ENCODE data around the gene MEAK7. TPM values are rescaled to one million over a fixed set of nuclear protein-coding genes. Genes with fewer than 3 reads are reported as not detected.

Gene MEAK7
- total RNA-seq, 1 donor from 2014 or later, result 47.9 TPM

- Histone ChIP-seq H3K36me3 (ENCODE audit: control insufficient read depth, insufficient read depth, low read length) (peaks cover 43% of the 10 kb centered on the region), H3K4me3 (ENCODE audit: low read depth, low read length) (no peak overlapping the region), H3K27me3 (ENCODE audit: control insufficient read depth, insufficient read depth, low read length) (no peaks in the 10 kb centered on the region)
- TF ChIP-seq, protein P1, sequence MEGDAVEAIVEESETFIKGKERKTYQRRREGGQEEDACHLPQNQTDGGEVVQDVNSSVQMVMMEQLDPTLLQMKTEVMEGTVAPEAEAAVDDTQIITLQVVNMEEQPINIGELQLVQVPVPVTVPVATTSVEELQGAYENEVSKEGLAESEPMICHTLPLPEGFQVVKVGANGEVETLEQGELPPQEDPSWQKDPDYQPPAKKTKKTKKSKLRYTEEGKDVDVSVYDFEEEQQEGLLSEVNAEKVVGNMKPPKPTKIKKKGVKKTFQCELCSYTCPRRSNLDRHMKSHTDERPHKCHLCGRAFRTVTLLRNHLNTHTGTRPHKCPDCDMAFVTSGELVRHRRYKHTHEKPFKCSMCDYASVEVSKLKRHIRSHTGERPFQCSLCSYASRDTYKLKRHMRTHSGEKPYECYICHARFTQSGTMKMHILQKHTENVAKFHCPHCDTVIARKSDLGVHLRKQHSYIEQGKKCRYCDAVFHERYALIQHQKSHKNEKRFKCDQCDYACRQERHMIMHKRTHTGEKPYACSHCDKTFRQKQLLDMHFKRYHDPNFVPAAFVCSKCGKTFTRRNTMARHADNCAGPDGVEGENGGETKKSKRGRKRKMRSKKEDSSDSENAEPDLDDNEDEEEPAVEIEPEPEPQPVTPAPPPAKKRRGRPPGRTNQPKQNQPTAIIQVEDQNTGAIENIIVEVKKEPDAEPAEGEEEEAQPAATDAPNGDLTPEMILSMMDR (IDR thresholded peaks at IDR 0.05; ENCODE audit: insufficient read depth, low read length, severe bottlenecking), result no peak
- DNase-seq (ENCODE audit: low read depth) (no peak), FAIRE-seq (no peak)
These were observed 7.5 kb downstream of the MEAK7 start for GRCh38 chr16:84496991-84497390.

DNA sequence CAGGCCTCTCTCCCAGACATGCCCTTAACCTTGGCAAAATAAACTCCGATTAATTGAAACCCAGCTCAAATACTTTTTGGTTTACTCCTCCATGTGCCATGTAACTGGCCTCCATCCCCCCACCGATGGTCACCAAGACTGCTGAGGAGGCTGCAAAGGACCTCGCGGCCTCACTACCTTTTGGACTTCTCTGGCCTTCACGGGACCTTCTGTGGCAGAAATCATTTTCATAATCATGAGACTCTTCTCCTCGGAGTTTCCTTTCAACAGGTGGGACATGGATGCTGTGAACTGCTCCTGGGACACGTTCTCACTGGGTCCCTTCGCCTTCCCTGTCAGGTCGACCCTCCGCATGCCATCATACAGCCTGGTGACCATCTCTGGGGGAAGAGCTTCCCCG is 9.0 kb downstream of the MEAK7 start:
- peaks cover 43% of the 10 kb centered on the region for H3K36me3 ChIP-seq (ENCODE audit: control insufficient read depth, insufficient read depth, low read length)
- H3K27me3 ChIP-seq (ENCODE audit: control insufficient read depth, insufficient read depth, low read length), result no peaks in the 10 kb centered on the region
- TF ChIP-seq, protein P1 (IDR thresholded peaks at IDR 0.05; ENCODE audit: insufficient read depth, low read length, severe bottlenecking), result no peak
- no peak overlapping the region for H3K4me3 ChIP-seq (ENCODE audit: low read depth, low read length)
- no peak for DNase-seq (ENCODE audit: low read depth)
- FAIRE-seq, result no peak

DNA sequence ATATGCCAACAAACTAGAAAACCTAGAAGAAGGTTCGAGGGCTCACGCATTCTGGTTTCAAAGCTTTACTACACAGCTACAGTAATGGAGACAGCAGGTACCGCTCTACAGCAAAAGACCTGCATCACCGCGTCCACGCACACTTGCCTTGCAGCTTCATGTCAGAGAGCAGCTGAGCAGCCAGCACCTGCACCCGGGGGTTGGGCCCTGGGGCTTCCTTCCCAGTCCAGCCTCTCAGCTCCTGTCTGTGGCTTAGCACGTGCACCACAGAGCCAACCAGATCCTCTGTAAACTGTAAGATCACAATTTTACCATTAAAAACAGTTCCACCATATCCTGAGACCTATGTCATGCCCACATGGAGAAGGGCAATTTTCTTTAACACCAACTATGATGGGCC is 15.3 kb downstream of the MEAK7 start:
- DNase-seq (ENCODE audit: low read depth) (no peak), FAIRE-seq (no peak)
- Histone ChIP-seq H3K36me3 (ENCODE audit: control insufficient read depth, insufficient read depth, low read length) (peaks cover 27% of the 10 kb centered on the region), H3K27me3 (ENCODE audit: control insufficient read depth, insufficient read depth, low read length) (no peaks in the 10 kb centered on the region), H3K4me3 (ENCODE audit: low read depth, low read length) (no peak overlapping the region)
- TF ChIP-seq, protein P1 (IDR thresholded peaks at IDR 0.05; ENCODE audit: insufficient read depth, low read length, severe bottlenecking), result no peak

GRCh38 chr16:84487358-84487757 is 17.1 kb downstream of the MEAK7 start:
- DNase-seq (ENCODE audit: low read depth) (no peak), FAIRE-seq (no peak)
- H3K27me3 ChIP-seq (ENCODE audit: control insufficient read depth, insufficient read depth, low read length), result no peaks in the 10 kb centered on the region
- H3K36me3 ChIP-seq (ENCODE audit: control insufficient read depth, insufficient read depth, low read length), result peaks cover 28% of the 10 kb centered on the region
- TF ChIP-seq, protein P1 (IDR thresholded peaks at IDR 0.05; ENCODE audit: insufficient read depth, low read length, severe bottlenecking), result no peak
- H3K4me3 ChIP-seq (ENCODE audit: low read depth, low read length), result no peak overlapping the region

- FAIRE-seq, result no peak
These were observed 17.8 kb downstream of the MEAK7 start for GRCh38 chr16:84486551-84487235.

More at GRCh38 chr16:84486551-84487235, 17.8 kb downstream of the MEAK7 start:
- Histone ChIP-seq H3K27me3 (ENCODE audit: control insufficient read depth, insufficient read depth, low read length) (no peaks in the 10 kb centered on the region), H3K36me3 (ENCODE audit: control insufficient read depth, insufficient read depth, low read length) (peaks cover 31% of the 10 kb centered on the region), H3K4me3 (ENCODE audit: low read depth, low read length) (no peak overlapping the region)
- DNase-seq (ENCODE audit: low read depth), result no peak
- TF ChIP-seq, protein P1 (IDR thresholded peaks at IDR 0.05; ENCODE audit: insufficient read depth, low read length, severe bottlenecking), result no peak

Measured in bronchial epithelial cell (primary cell).